HepG2 (cell line): ENCODE data around the gene POLR2H. TPM values are rescaled to one million over a fixed set of nuclear protein-coding genes. Genes with fewer than 3 reads are reported as not detected.

ENCODE experiments used
- BORCS8-MEF2B ChIP-seq: sonication (generic); formaldehyde crosslinking; IDR thresholded peaks from 2 replicates; pipeline ENCODE4 v1.8.0; 2022; ENCODE audit warnings: mild to moderate bottlenecking, missing genetic modification reagents
- KDM5A ChIP-seq: fragments of 200-600 bp; sonication (generic); IDR thresholded peaks from 2 replicates; pipeline ENCODE4 v1.7.0; 2018; ENCODE audit warnings: antibody characterized with exemption, mild to moderate bottlenecking, low read length, borderline replicate concordance
- NCOA5 ChIP-seq: sonication (generic); formaldehyde crosslinking; IDR thresholded peaks from 2 replicates; pipeline ENCODE4 v1.4.0; 2020; ENCODE audit warnings: missing genetic modification reagents
- NR3C1 ChIP-seq: sonication (generic); formaldehyde crosslinking; IDR thresholded peaks from 2 replicates; pipeline ENCODE4 v1.4.0; 2020; ENCODE audit warnings: missing genetic modification reagents
- PRMT3 ChIP-seq: sonication (generic); formaldehyde crosslinking; IDR thresholded peaks from 2 replicates; pipeline ENCODE4 v1.8.1; 2022; ENCODE audit warnings: low read depth, mild to moderate bottlenecking, moderate library complexity, missing genetic modification reagents, borderline replicate concordance
- TCF7L2 ChIP-seq: IDR thresholded peaks from 2 replicates; pipeline ENCODE4 v1.6.1; 2011; ENCODE audit warnings: mild to moderate bottlenecking, low read depth, low read length, moderate library complexity
- TRIM24 ChIP-seq: sonication (generic); formaldehyde crosslinking; IDR thresholded peaks from 2 replicates; pipeline ENCODE4 v1.8.0; 2022; ENCODE audit warnings: mild to moderate bottlenecking, missing genetic modification reagents
- ZBTB8A ChIP-seq: sonication (generic); formaldehyde crosslinking; IDR thresholded peaks from 2 replicates; pipeline ENCODE4 v1.4.0; 2020; ENCODE audit warnings: mild to moderate bottlenecking, low read depth, missing genetic modification reagents, borderline replicate concordance
- ZKSCAN1 ChIP-seq: fragments of 150-350 bp; IDR thresholded peaks from 2 replicates; pipeline ENCODE4 v1.6.1; 2014; ENCODE audit warnings: low read length
- ZNF256 ChIP-seq: sonication (generic); formaldehyde crosslinking; conservative IDR thresholded peaks from 2 replicates; pipeline ENCODE4 v1.4.0; 2020; ENCODE audit warnings: missing genetic modification reagents
- ZNF44 ChIP-seq: sonication (generic); formaldehyde crosslinking; IDR thresholded peaks from 2 replicates; pipeline ENCODE4 v1.5.1; 2020; ENCODE audit warnings: mild to moderate bottlenecking, missing genetic modification reagents
- ZNF484 ChIP-seq: sonication (generic); formaldehyde crosslinking; IDR thresholded peaks from 2 replicates; pipeline ENCODE4 v1.5.1; 2020; ENCODE audit warnings: mild to moderate bottlenecking, low read depth, missing genetic modification reagents, borderline replicate concordance
- ZNF749 ChIP-seq: sonication (generic); formaldehyde crosslinking; IDR thresholded peaks from 2 replicates; pipeline ENCODE4 v1.8.0; 2022; ENCODE audit warnings: mild to moderate bottlenecking, missing genetic modification reagents, moderate library complexity, borderline replicate concordance
- polyA plus RNA-seq, 8 experiments: library from polyadenylated mRNA; depleted of rRNA in 3 of 8; stranded (reverse) in 7 of 8; unstranded in 1 of 8; fragments of >200 nt; fragmentation: Illumina TruSeq in 4 of 8; extraction: Trizol in 4 of 8; gene quantifications; 2 replicates each; pipeline versions ENCODE4 v1.2.1 to v1.2.3, GENCODE V29; 2011 to 2016; ENCODE audit warnings: low read depth in 4 of 8, missing spikeins in 1 of 8, mixed read lengths in 1 of 8; ENCODE audit not compliant: insufficient read depth in 1 of 8
- total RNA-seq, 5 experiments: library from RNA; depleted of rRNA; stranded (reverse); fragments of >200 nt; fragmentation: Illumina TruSeq; extraction: Trizol; gene quantifications; 2 replicates each; pipeline ENCODE4 v1.2.3, GENCODE V29; 2016; ENCODE audit warnings: low read depth in 1 of 5
- TF ChIP-seq, protein P1 (sequence below): sonication (generic); formaldehyde crosslinking; IDR thresholded peaks from 2 replicates; pipeline ENCODE4 v1.5.1; 2020; ENCODE audit warnings: missing genetic modification reagents, mild to moderate bottlenecking, borderline replicate concordance
- TF ChIP-seq, protein P2 (sequence below): sonication (generic); formaldehyde crosslinking; IDR thresholded peaks from 2 replicates; pipeline ENCODE4 v1.5.0; 2020; ENCODE audit warnings: mild to moderate bottlenecking, missing genetic modification reagents
- TF ChIP-seq, protein P3 (sequence below): sonication (generic); formaldehyde crosslinking; IDR thresholded peaks from 2 replicates; pipeline ENCODE4 v1.4.0; 2020; ENCODE audit warnings: mild to moderate bottlenecking, low read depth, missing genetic modification reagents
- TF ChIP-seq, protein P4 (sequence below): sonication (generic); formaldehyde crosslinking; IDR thresholded peaks from 2 replicates; pipeline ENCODE4 v1.4.0; 2020; ENCODE audit warnings: mild to moderate bottlenecking, missing genetic modification reagents

Gene POLR2H
- total and polyA plus RNA-seq, 2 of the 13 experiments (the other 11 are each of a cell fraction or from before 2014, with no cell fraction given), result 118 to 194 TPM

DNA sequence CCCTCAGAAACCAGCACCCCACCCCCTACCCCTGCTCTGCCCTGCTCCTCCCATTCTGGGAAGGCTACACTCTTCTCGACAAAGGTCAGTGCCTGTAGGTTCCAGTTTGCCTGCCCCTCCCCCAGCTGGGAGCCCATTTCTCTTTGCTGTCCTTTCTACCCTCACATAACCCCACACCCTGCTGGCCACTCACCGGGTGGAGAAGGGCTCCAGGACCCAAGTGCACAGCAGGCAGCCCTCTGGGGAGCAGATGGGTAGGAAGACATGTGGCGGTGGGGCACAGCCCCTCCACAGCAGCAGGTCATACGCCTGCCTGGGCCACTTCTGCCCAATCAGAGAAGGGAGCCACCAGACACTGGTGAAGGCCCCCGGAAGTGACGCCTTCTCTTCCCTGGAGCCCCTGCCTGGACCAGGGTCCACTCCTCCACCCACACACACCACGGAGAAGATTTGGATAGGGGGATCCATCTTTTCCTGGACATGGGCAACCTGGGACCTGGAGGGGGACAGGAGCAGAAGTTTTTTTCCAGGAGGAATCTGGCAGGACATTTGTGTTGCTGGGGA is 16.5 kb downstream of the POLR2H start, which contains the start of gene THPO (continued):
- TF ChIP-seq ZKSCAN1, result no peak
- TF ChIP-seq NR3C1 (CRISPR knock-in tag), result no peak
- TF ChIP-seq KDM5A, result peak; percentile 51; the same call in 1 of the 2 replicates
- no peak; the same call in 1 of the 2 replicates for TF ChIP-seq ZNF44 (CRISPR knock-in tag)
- TF ChIP-seq, protein P1, sequence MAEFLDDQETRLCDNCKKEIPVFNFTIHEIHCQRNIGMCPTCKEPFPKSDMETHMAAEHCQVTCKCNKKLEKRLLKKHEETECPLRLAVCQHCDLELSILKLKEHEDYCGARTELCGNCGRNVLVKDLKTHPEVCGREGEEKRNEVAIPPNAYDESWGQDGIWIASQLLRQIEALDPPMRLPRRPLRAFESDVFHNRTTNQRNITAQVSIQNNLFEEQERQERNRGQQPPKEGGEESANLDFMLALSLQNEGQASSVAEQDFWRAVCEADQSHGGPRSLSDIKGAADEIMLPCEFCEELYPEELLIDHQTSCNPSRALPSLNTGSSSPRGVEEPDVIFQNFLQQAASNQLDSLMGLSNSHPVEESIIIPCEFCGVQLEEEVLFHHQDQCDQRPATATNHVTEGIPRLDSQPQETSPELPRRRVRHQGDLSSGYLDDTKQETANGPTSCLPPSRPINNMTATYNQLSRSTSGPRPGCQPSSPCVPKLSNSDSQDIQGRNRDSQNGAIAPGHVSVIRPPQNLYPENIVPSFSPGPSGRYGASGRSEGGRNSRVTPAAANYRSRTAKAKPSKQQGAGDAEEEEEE (CRISPR knock-in tag), result no peak
- no peak for TF ChIP-seq NCOA5 (CRISPR knock-in tag)
- TF ChIP-seq PRMT3, result no peak
- no peak for TF ChIP-seq TCF7L2
- no peak for TF ChIP-seq ZNF484
- no peak for TF ChIP-seq ZNF749 (CRISPR knock-in tag)
- TF ChIP-seq TRIM24 (CRISPR knock-in tag), result no peak
- no peak for TF ChIP-seq ZBTB8A (CRISPR knock-in tag)
- no peak for TF ChIP-seq ZNF256 (CRISPR knock-in tag)
- TF ChIP-seq, protein P2, sequence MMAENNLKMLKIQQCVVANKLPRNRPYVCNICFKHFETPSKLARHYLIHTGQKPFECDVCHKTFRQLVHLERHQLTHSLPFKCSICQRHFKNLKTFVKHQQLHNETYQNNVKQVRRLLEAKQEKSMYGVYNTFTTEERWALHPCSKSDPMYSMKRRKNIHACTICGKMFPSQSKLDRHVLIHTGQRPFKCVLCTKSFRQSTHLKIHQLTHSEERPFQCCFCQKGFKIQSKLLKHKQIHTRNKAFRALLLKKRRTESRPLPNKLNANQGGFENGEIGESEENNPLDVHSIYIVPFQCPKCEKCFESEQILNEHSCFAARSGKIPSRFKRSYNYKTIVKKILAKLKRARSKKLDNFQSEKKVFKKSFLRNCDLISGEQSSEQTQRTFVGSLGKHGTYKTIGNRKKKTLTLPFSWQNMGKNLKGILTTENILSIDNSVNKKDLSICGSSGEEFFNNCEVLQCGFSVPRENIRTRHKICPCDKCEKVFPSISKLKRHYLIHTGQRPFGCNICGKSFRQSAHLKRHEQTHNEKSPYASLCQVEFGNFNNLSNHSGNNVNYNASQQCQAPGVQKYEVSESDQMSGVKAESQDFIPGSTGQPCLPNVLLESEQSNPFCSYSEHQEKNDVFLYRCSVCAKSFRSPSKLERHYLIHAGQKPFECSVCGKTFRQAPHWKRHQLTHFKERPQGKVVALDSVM, result no peak
- TF ChIP-seq, protein P3, sequence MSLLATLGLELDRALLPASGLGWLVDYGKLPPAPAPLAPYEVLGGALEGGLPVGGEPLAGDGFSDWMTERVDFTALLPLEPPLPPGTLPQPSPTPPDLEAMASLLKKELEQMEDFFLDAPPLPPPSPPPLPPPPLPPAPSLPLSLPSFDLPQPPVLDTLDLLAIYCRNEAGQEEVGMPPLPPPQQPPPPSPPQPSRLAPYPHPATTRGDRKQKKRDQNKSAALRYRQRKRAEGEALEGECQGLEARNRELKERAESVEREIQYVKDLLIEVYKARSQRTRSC (CRISPR knock-in tag), result no peak
- TF ChIP-seq, protein P4, sequence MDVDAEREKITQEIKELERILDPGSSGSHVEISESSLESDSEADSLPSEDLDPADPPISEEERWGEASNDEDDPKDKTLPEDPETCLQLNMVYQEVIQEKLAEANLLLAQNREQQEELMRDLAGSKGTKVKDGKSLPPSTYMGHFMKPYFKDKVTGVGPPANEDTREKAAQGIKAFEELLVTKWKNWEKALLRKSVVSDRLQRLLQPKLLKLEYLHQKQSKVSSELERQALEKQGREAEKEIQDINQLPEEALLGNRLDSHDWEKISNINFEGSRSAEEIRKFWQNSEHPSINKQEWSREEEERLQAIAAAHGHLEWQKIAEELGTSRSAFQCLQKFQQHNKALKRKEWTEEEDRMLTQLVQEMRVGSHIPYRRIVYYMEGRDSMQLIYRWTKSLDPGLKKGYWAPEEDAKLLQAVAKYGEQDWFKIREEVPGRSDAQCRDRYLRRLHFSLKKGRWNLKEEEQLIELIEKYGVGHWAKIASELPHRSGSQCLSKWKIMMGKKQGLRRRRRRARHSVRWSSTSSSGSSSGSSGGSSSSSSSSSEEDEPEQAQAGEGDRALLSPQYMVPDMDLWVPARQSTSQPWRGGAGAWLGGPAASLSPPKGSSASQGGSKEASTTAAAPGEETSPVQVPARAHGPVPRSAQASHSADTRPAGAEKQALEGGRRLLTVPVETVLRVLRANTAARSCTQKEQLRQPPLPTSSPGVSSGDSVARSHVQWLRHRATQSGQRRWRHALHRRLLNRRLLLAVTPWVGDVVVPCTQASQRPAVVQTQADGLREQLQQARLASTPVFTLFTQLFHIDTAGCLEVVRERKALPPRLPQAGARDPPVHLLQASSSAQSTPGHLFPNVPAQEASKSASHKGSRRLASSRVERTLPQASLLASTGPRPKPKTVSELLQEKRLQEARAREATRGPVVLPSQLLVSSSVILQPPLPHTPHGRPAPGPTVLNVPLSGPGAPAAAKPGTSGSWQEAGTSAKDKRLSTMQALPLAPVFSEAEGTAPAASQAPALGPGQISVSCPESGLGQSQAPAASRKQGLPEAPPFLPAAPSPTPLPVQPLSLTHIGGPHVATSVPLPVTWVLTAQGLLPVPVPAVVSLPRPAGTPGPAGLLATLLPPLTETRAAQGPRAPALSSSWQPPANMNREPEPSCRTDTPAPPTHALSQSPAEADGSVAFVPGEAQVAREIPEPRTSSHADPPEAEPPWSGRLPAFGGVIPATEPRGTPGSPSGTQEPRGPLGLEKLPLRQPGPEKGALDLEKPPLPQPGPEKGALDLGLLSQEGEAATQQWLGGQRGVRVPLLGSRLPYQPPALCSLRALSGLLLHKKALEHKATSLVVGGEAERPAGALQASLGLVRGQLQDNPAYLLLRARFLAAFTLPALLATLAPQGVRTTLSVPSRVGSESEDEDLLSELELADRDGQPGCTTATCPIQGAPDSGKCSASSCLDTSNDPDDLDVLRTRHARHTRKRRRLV (CRISPR knock-in tag), result 0 out of 2 replicates have a peak, but pooled peaks have one; percentile 56
- TF ChIP-seq BORCS8-MEF2B (CRISPR knock-in tag), result peak; percentile 73
